NCI-H1694 treated with DMSO at 0.1 percent for 48 hours (cell line): ENCODE results near the gene MBLAC1.
"Not testable (repeated sequence)": the region's sequence is repeated elsewhere in the genome, so short reads cannot be mapped to it uniquely, and the experiment has no call there.

Source experiments
- DNase-seq: peaks from one replicate; lab custom pipeline; 2025; lab: John Stamatoyannopoulos, UW

Gene MBLAC1

DNA sequence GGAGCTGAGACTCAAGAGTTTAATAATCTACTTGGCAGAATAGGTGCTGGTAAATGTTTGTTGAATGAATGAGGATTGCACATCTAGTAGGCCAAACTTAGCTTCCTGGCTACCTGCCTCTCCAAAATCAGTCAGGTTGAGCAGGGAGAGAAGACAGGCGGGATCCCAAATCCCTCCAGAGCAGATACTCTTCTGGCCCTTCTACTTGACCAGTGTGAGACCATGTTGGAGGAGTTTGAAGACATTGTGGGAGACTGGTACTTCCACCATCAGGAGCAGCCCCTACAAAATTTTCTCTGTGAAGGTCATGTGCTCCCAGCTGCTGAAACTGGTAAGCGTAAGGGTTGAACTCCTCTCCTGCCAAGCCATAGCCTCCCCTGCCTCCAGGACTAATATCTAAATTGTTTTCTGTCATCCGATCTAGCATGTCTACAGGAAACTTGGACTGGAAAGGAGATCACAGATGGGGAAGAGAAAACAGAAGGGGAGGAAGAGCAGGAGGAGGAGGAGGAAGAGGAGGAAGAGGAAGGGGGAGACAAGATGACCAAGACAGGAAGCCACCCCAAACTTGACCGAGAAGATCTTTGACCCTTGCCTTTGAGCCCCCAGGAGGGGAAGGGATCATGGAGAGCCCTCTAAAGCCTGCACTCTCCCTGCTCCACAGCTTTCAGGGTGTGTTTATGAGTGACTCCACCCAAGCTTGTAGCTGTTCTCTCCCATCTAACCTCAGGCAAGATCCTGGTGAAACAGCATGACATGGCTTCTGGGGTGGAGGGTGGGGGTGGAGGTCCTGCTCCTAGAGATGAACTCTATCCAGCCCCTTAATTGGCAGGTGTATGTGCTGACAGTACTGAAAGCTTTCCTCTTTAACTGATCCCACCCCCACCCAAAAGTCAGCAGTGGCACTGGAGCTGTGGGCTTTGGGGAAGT lies 2.2 kb upstream of the MBLAC1 start:
- DNase-seq, result no peak

DNA sequence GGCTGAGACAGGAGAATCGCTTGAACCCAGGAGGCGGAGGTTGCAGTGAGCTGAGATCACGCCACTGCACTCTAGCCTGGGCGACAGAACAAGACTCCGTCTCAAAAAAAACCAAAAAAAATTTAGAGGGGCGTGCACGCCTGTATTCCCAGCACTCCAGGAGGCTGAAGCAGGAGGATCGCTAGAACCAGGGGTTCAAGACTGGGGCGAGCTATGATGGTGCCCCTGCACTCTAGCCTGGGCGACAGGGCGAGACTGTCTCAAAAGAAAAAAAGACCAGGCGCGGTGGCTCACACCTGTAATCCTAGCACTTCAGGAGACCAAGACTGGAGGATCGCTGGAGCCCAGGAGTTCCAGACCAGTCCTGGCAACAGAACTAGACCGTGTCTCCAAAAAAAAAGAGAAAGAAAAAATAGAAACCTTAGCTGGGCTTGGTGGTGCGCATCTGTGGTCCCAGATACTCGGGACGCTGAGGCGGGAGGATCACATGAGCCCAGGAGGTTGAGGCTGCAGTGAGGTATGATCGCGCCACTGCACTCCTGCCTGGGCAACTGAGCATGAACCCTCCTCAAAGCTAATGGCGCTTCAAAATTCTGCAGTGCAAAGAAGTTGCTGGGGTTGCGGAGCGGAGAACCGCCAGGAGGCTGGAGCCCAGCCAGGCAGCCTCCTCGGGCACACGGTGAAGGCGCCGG lies 382 bp upstream of the MBLAC1 start:
- no peak for DNase-seq

DNA sequence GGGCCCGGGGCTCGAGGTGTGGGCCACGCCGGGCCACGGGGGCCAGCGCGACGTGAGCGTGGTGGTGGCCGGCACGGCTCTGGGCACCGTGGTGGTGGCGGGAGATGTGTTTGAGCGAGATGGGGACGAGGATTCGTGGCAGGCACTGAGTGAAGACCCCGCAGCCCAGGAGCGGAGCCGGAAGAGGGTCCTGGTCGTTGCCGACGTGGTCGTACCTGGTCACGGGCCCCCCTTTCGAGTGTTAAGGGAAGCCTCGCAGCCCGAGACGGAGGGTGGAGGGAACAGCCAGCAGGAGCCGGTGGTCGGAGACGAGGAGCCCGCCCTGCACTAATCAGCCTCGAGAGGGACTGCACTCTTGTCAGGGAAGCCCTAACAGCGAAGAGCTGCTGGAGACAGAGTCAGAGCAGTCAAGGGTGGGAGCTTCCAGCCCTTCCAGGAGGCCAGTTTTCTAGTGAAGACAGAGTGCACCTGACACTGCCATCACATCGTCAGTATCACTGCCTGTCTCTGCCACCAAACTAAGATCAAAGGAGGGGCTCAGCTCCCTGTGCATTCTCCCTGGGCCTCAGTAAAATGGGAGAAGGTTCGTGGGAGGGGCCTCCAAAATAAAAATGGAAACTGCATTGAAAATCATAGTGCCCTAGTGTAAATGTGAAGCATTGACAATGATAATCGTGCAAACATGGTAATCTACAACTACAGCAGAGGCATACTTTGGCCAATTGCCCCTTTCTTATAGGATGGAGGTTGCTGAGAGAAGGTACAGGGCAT lies 1.3 kb downstream of the MBLAC1 start:
- peak; percentile 62 for DNase-seq

DNA sequence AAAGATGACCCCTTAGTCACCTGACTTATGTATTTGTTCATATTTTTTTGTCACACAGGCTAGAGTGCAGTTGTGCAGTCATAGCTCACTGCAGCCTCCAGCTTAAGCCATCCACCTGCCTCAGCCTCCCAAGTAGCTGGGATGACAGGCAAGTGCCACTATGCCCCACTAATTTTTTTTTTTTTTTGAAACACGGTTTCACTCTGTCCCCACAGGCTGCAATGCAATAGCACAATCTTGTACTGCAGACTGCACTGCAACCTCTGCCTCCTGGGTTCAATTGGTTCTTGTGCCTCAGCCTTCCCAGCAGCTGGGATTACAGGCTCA lies 1.8 kb downstream of the MBLAC1 start:
- no peak for DNase-seq

DNA sequence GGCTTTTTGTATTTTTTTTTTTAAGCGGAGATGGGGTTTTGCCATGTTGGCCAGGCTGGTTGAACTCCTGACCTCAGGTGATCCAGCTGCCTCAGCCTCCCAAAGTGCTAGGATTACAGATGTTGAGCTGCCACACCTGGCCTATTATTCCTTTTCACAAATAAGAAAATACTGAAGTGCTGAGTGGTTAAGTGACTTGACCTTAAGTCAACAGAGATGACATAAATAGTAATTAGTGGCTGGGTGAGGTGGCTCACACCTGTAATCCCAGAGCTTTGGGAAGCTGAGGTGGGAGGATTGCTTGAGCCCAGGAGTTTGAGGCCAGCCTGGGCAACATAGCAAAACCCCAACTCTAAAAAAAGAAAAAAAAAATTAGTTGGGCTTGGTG lies 3.4 kb downstream of the MBLAC1 start:
- not testable (repeated sequence) for DNase-seq

DNA sequence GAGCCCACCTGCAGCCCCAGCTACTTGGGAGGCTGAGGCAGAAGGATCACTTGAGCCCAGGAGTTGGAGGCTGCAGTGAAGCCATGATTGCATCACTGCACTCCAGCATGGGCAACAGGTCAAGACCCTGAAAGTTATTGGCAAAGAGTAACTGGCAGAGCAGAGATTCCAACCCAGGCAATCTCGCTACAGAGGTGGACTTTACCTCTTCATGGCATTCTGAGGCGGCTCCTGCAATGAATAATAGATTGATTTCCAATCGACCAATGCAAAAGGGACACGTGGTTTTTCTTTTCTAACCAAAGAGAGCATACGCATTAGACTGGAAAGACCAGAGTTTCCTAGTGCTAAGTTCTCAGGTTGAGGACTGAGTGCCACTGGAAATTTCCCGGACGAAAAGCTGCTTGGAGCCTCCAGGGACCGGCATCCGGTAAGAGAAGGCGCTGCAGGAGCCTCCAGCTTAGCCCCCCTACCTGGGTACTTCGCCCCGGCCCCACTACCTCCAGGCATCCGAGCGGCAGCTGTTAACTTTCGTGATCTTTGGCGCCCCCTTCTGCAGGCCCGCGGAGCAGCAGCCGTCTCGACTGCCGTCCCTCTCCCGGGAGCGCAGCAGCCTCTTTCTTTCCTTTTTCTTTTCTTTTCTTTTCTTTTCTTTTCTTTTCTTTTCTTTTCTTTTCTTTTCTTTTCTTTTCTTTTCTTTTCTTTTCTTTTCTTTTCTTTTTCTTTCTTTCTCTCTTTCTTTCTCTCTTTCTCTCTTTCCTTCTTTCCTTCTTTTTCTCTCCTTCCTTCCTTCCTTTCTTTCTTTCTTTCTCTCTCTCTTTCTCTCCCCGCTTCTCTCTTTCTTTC lies 4.1 kb downstream of the MBLAC1 start:
- peak; percentile 45 for DNase-seq

DNA sequence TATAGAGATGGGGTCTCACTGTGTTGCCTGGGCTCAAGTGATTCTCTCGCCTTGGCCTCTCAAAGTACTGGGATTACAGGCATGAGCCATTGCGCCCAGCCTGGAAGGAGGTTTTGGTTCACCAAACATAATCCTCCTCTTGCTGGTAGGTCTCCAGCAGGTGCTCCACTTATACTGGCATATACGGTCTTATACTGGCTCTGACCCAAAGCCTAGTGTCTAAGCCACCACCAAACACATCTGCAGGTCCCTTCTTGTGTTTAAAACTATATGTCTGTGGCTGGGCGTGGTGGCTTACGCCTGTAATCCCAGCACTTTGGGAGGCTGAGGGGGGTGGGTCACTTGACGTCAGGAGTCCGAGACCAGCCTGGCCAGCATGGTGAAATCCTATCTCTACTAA lies 5.4 kb downstream of the MBLAC1 start:
- no peak for DNase-seq

DNA sequence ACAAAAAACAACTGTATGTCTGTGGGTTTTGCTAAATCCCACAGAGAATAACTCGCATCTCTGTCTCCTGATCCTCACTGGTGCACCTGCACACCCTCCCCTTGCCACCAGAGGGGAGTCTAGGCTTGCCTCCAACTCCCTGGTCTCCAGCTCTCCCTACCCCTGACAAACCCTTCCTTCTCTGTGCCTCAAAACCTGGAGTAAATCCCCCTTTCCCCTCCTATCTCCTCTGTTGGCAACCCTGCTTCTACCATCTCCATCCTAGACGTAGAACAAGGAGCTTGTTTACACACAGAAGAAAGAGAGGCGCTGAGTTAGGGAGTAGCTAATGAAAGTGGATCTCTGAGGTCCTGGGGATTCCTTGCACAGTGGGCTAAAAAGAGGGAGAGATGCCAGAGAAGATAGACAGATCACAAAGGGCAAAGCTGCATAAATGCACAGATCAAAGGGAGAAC lies 6.0 kb downstream of the MBLAC1 start:
- DNase-seq, result peak; percentile 72

DNA sequence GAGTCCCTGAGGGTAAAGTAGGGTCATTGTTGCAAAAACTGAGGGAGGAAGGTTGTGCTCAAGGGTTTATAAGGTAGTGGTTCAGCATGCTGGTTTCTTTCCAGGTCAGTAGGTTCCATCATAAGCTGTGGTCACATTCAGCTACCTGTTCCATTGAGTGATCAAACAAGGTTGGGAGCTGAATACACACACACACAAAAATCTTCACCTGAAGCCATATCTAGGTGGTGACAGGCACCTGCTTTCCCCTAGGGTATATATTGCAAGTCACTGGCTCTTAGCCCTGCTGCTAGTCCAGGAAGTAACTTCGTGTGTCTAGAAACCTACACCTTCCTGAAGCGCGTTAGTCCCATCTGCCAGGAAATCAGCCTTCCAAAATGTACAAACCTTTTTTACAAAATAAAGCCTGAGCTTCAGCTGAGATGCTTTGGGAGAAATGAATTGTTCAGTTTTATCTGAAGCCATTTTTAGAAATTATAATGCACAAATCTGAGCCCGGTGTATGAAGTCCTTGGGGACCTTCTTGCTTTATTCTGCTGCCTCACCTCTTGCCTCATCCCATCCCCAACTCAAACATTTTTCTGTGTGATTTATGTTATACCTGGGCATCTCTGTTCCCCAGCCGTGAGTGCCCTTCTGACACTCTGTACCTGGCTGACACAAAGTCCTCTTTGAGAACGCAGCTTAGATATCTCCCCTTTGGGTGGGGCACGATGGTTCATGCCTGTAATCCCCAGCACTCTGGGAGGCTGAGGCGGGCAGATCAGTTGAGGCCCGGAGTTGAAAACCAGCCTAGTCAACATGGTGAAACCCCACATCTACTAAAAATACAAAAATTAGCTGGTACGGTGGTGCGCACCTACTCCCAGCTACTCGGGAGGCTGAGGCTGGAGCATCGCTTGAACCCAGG lies 11.3 kb downstream of the MBLAC1 start:
- no peak for DNase-seq

DNA sequence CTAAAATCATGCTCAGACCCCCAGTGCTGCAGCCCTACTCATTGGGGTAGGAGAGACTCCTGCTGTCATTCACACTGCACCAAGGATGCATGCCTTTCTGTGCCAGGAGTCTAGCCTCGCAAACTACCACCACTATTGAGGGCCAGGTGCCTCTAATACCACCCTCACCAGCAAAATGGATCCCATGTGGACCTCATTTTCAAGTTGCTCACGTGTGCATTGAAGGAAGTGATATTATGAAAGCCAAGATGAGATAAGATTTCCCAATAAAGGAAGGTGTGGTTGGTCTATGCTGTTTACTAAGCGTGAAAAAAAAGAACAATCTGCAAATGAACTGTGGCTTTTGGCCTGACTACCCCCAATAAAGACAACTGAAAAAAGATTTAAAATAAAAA lies 14.8 kb downstream of the MBLAC1 start:
- DNase-seq, result no peak

DNA sequence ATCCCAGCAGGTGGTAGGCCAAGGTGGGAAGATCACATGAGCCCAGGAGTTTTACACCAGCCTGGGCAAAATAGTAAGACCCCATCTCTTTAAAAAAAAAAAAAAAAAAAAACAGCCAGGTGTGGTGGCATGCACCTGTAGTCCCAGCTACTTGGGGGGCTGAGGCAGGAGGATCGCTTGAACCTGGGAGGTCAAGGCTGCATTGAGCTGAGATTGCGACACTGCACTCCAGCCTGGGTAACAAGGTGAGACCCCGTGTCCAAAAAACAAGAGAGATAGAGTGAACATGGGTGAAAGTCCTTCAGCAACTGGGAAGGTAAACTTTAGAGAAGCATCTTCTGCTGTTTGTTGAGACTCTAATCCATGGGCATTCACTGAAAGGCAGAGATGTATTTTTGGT lies 15.7 kb downstream of the MBLAC1 start:
- DNase-seq, result no peak

DNA sequence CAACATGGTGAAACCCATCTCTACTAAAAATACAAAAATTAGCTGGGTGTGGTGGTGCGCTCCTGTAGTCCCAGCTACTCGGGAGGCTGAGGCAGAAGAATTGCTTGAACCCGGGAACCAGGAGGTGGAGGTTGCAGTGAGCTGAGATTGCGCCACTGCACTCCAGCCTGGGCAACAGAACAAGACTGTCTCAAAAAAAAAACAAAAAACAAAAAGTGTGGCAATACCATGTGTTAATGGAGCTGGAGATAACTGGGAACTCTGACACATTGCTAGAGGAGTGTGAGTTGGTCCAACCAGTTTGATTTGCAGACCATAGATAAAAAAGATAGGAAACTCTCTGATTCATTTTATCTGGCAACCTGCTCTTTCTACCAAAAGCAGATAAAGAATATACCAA lies 19.6 kb downstream of the MBLAC1 start:
- not testable (repeated sequence) for DNase-seq

DNA sequence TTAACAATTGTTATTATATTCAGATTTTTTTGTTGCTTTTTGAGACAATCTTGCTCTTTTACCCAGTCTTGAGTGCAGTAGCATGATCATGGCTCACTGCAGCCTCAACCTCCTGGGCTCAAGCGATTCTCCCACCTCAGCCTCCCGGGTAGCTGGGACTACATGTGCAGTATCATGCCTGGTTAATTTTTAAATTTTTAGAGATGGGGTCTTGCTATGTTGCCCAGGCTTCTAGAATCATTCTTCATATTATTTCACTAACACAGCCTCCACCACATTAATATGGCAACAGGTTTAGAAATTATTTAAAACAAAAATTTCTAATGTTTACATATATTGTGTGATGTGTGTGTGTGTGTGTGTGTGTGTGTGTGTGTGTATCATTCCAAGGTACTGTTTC lies 20.5 kb downstream of the MBLAC1 start:
- no peak for DNase-seq

DNA sequence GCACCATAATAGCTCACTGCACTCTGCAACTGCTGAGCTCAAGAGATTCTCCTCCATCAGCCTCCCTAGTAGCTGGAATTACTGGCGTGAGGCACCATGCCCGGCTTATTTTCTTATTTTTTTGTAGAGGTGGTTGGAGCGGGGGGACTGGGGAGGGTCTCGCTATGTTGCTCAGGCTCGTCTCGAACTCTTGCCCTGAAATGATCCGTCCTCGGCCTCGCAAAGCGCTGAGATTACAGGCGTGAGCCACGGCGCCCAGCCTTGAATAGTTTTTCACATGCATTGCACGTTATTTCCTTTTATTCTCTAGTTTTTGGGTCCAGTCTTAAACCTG lies 21.4 kb downstream of the MBLAC1 start:
- no peak for DNase-seq

DNA sequence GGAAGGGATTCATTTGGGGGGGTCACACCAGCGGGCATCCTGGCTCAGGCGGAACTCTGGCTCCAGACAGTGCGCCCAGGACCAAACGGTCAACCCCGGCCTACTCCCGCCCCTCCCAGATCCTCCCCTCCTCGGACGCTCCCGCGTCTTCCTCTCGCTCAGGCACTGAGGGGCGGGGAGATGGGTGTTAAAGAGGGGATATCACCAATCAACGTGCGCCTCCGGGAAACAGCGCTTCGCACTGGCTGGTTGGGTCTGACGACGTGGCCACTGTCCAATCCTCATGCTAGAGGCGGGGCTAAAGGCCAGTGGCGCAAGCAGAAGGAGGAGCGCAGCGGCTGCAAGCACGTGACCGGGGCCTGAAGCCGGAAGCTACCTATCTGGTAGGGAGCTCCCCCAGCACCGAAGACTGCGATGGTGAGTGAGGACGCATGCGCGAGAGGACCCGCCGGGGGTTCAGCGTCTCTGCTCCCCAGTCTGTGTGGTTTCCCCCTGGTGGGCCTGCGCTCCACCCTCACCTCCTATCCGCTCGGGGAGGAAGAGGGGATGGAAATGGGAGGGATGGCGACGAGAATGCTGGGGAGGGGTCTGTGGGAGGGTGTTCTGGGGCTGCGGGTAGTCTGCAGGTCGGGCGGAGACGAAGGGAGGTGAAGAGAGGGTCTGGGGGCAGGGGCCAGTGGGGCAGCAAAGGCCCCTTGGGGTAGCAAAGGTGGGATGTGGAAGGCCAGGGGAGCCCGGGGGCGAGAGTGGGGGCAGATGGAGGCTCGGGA lies 22.0 kb downstream of the MBLAC1 start, which contains the start of gene LAMTOR4:
Gene LAMTOR4, plus strand, starts transcription at position 360 of the 770 bp plus-strand sequence. Its CDS starts 55 bp downstream, at position 415.
- DNase-seq, result peak; percentile 99

DNA sequence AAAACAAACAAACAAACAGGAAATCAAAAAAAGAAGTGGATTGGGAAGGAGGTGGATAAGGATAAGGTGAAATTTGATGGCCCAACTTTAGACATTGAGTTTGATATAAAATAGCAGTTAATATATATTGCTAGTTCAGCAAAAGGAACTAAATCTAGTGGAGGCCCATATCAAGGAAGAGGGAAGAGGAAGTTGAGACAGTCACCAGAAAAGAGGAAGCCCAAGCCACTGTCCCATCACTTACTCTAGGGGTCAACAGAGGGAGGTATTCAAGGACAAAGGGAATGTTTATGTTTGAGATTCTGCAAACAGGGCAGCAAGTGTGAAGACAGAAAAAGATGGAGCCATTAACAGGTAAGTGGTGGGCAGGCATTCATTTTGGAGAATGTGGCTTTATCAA lies 25.6 kb downstream of the MBLAC1 start:
- no peak for DNase-seq

DNA sequence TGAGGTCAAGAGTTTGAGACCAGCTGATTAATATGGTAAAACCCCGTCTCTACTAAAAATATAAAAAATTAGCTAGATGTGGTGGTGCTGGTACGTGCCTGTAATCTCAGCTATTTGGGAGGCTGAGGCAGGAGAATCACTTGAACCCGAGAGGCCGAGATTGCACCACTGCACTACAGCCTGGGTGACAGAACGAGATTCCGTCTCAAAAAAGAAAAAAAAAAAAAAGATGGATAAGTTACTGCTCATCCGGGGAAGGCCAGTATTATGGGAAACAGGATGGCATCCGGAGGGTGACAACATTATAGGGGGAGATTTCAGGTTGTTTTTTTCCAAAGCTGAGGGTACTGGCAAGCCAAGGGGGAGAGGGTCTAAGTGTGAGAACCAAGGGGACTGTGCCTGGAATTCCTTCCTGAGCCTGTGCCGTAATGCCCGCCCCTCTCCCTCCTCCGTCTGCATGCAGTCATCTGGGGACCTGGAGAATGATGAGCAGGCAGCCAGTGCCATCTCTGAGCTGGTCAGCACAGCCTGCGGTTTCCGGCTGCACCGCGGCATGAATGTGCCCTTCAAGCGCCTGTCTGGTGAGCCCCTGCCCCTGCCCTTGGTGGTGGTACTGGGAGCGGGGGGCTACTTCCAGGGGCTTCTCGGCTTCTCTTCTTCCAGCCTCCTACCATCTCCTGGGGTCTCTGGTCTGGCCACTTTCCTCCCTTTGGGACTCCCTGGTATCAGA lies 26.3 kb downstream of the MBLAC1 start:
- DNase-seq, result no peak

DNA sequence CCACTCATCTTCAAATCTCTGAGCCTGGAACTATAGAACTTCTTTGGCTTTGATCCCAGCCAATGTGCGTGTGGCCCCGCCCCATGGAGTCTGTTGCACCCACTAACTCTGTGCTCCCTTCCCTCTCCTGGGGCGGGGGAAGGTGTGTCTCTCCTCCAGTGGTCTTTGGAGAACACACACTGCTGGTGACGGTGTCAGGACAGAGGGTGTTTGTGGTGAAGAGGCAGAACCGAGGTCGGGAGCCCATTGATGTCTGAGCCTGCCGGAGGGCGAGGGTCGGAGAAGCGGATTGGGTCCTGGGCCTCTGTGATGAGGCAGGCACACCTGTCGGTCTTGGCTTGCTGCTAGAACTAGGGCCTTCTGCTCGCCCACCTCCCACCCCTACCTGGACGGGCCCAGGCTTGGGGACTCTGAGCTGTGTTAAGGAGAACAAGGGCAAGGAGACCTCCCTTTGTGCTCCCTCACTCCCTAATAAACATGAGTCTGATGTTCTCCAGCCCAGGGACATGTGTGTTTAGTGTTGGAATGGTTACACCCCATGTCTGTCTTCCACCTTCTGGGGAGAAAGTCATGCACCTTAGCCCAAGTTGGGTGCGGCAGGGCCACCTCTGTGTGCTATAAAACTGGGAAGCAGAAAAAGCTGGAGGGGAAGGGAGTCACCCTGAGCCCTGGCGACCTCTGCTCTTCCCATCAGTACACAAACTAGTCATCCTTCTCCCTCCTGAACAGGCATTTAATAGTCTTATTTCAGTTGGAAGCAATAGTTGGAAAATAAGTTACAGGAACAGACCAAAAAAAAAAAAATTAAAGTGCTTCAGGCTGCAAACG lies 27.2 kb downstream of the MBLAC1 start:
- no peak for DNase-seq
